ENCODE measurements around the gene CDK18. TPM values are rescaled to one million over a fixed set of nuclear protein-coding genes. Genes with fewer than 3 reads are reported as not detected.
A peak's percentile ranks its signal among the peaks of the same experiment; 100 is the strongest.

The CDK18 gene
- total RNA-seq, 1 donor from 2014 or later: 2.6 TPM

- ChIA-PET POLR2A (no interaction called here), CTCF (interaction anchor here (1.1 to 8.2 kb wide), 22 partner anchors 11 to 459 kb away, joined by 3 to 196 read pairs (median 9); partner anchors contain the start of genes ELK4 and TMCC2)
- no peak overlapping the region for H3K4me3 Mint-ChIP-seq
- no peak for TF ChIP-seq CTCF (IDR thresholded peaks at IDR 0.05)
- no peak for DNase-seq
- H3K9me3 Mint-ChIP-seq: no peaks in the 10 kb centered on the region
- H3K36me3 Mint-ChIP-seq (ENCODE audit: low read depth): no peaks in the 10 kb centered on the region
- H3K27ac Mint-ChIP-seq: no peak overlapping the region
- peaks cover 6% of the 10 kb centered on the region for H3K27me3 Mint-ChIP-seq
- no peak for ATAC-seq (ENCODE audit: low read depth)
- H3K4me1 Mint-ChIP-seq: no peaks in the 10 kb centered on the region
- intact Hi-C loops (cut with micrococcal nuclease): no loop called here
Observed at GRCh38 chr1:205523261-205523890, 18.9 kb downstream of the CDK18 start.

GRCh38 chr1:205523891-205524793 lies 19.7 kb downstream of the CDK18 start:
- TF ChIP-seq CTCF (IDR thresholded peaks at IDR 0.05): no peak
- H3K4me3 Mint-ChIP-seq: no peak overlapping the region
- ChIA-PET POLR2A (interaction anchor here (0.8 to 1.4 kb wide), 2 partner anchors 108 to 170 kb away, joined by 4 read pairs; no protein-coding TSS in a partner anchor), CTCF (interaction anchor here (0.7 to 8.2 kb wide), 46 partner anchors 9 to 458 kb away, joined by 3 to 196 read pairs (median 5); partner anchors contain the start of genes ELK4 and TMCC2)
- ATAC-seq (ENCODE audit: low read depth) (peak; percentile 69), DNase-seq (peak; percentile 67)
- H3K9me3 Mint-ChIP-seq: no peaks in the 10 kb centered on the region
- no peaks in the 10 kb centered on the region for H3K36me3 Mint-ChIP-seq (ENCODE audit: low read depth)
- intact Hi-C loops (cut with micrococcal nuclease): loop anchor here (1.0 kb wide), 5 partner anchors 36 to 251 kb away; no protein-coding TSS in a partner anchor
- H3K4me1 Mint-ChIP-seq: no peaks in the 10 kb centered on the region
- H3K27me3 Mint-ChIP-seq: peaks cover 6% of the 10 kb centered on the region
- H3K27ac Mint-ChIP-seq: no peak overlapping the region

- ATAC-seq (ENCODE audit: low read depth): no peak
- peaks cover 4% of the 10 kb centered on the region for H3K4me1 Mint-ChIP-seq
Observed at GRCh38 chr1:205524794-205525101, 20.3 kb downstream of the CDK18 start.

GRCh38 chr1:205525495-205526285 lies 21.2 kb downstream of the CDK18 start:
- DNase-seq (no peak), ATAC-seq (ENCODE audit: low read depth) (no peak)
- H3K4me3 Mint-ChIP-seq: no peak overlapping the region
- H3K36me3 Mint-ChIP-seq (ENCODE audit: low read depth): no peaks in the 10 kb centered on the region
- no peaks in the 10 kb centered on the region for H3K9me3 Mint-ChIP-seq
- intact Hi-C loops (cut with micrococcal nuclease): loop anchor here (5.0 kb wide), 1 partner anchor 42 kb away; a partner anchor contains a TSS
- ChIA-PET CTCF (interaction anchor here (0.5 to 8.2 kb wide), 19 partner anchors 9 to 251 kb away, joined by 3 to 196 read pairs (median 14); partner anchors contain the start of gene ELK4), POLR2A (no interaction called here)
- H3K27me3 Mint-ChIP-seq: peaks cover 2% of the 10 kb centered on the region
- peaks cover 4% of the 10 kb centered on the region for H3K4me1 Mint-ChIP-seq
- no peak overlapping the region for H3K27ac Mint-ChIP-seq
- no peak for TF ChIP-seq CTCF (IDR thresholded peaks at IDR 0.05)

More at GRCh38 chr1:205524794-205525101, 20.3 kb downstream of the CDK18 start:
- H3K9me3 Mint-ChIP-seq: no peaks in the 10 kb centered on the region
- no peak for DNase-seq
- no peak overlapping the region for H3K4me3 Mint-ChIP-seq
- ChIA-PET POLR2A (interaction anchor here (0.8 to 1.4 kb wide), 2 partner anchors 108 to 170 kb away, joined by 4 read pairs; no protein-coding TSS in a partner anchor), CTCF (interaction anchor here (0.5 to 8.2 kb wide), 45 partner anchors 9 to 458 kb away, joined by 3 to 196 read pairs (median 5); partner anchors contain the start of gene ELK4)
- no peaks in the 10 kb centered on the region for H3K36me3 Mint-ChIP-seq (ENCODE audit: low read depth)
- H3K27ac Mint-ChIP-seq: no peak overlapping the region
- intact Hi-C loops (cut with micrococcal nuclease): loop anchor here (1.0 to 5.0 kb wide), 6 partner anchors 36 to 251 kb away; a partner anchor contains a TSS
- no peak for TF ChIP-seq CTCF (IDR thresholded peaks at IDR 0.05)
- H3K27me3 Mint-ChIP-seq: peaks cover 2% of the 10 kb centered on the region

All from activated B cell treated with CpG ODN at 0.5 μM for 24 hours (primary cell).